ENCODE measurements around the gene MCMBP.
"Not testable (repeated sequence)": the region's sequence is repeated elsewhere in the genome, so short reads cannot be mapped to it uniquely, and the experiment has no call there.

DNA sequence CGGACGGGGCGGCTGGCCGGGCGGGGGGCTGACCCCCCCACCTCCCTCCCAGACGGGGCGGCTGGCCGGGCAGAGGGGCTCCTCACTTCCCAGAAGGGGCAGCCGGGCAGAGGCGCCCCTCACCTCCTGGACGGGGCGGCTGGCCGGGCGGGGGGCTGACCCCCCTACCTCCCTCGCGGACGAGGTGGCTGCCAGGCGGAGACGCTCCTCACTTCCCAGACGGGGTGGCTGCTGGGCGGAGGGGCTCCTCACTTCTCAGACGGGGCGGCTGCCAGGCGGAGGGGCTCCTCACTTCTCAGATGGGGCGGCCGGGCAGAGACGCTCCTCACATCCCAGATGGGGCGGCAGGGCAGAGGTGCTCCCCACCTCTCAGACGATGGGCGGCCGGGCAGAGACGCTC, 77.5 kb downstream of the MCMBP start:
- TF ChIP-seq CTCF (conservative IDR thresholded peaks at IDR 0.05 in 1 of 2, IDR thresholded peaks at IDR 0.05 in 1 of 2; ENCODE audit: low read depth in 1 of 2, low read length in 2 of 2); EZH2 (IDR thresholded peaks at IDR 0.05; ENCODE audit: low read length, missing control alignments): not testable (repeated sequence)

Data from fibroblast of lung (primary cell).